HepG2 (cell line): ENCODE measurements around the gene TRIM27. TPM values are rescaled to one million over a fixed set of nuclear protein-coding genes. Genes with fewer than 3 reads are reported as not detected.

Experiments used
- DMAP1 ChIP-seq: IDR thresholded peaks from 2 replicates; pipeline ENCODE4 v1.6.1; 2016
- ELK4 ChIP-seq: sonication (generic); formaldehyde crosslinking; IDR thresholded peaks from 2 replicates; pipeline ENCODE4 v1.9.0; 2021; ENCODE audit warnings: missing genetic modification reagents, borderline replicate concordance
- GATAD1 ChIP-seq: IDR thresholded peaks from 2 replicates; pipeline ENCODE4 v1.6.1; 2016; ENCODE audit warnings: missing genetic modification reagents, missing compliant biosample characterization
- HMGXB3 ChIP-seq: sonication (generic); formaldehyde crosslinking; IDR thresholded peaks from 2 replicates; pipeline ENCODE4 v1.4.0; 2020; ENCODE audit warnings: missing genetic modification reagents, borderline replicate concordance
- HOXA7 ChIP-seq: sonication (generic); formaldehyde crosslinking; IDR thresholded peaks from 2 replicates; pipeline ENCODE4 v1.8.1; 2022; ENCODE audit warnings: mild to moderate bottlenecking, missing genetic modification reagents, moderate library complexity
- KDM6A ChIP-seq: IDR thresholded peaks from 2 replicates; pipeline ENCODE4 v1.6.1; 2016; ENCODE audit warnings: low read depth
- MLLT10 ChIP-seq: sonication (generic); formaldehyde crosslinking; IDR thresholded peaks from 2 replicates; pipeline ENCODE4 v1.4.0; 2020; ENCODE audit warnings: missing genetic modification reagents
- NFE2L1 ChIP-seq: sonication (generic); formaldehyde crosslinking; IDR thresholded peaks from 2 replicates; pipeline ENCODE4 v1.4.0; 2020; ENCODE audit warnings: missing genetic modification reagents, mild to moderate bottlenecking, borderline replicate concordance
- NFYB ChIP-seq: sonication (generic); formaldehyde crosslinking; IDR thresholded peaks from 2 replicates; pipeline ENCODE4 v1.4.0; 2020; ENCODE audit warnings: missing genetic modification reagents
- RFXANK ChIP-seq: IDR thresholded peaks from 2 replicates; pipeline ENCODE4 v1.6.1; 2016
- SALL2 ChIP-seq: sonication (generic); formaldehyde crosslinking; IDR thresholded peaks from 2 replicates; pipeline ENCODE4 v1.8.1; 2023; ENCODE audit warnings: mild to moderate bottlenecking, missing genetic modification reagents, inconsistent platforms
- SNAPC2 ChIP-seq: sonication (generic); formaldehyde crosslinking; IDR thresholded peaks from 2 replicates; pipeline ENCODE4 v1.8.1; 2022; ENCODE audit warnings: mild to moderate bottlenecking, missing genetic modification reagents
- TAF1 ChIP-seq: sonication (generic); formaldehyde crosslinking; IDR thresholded peaks from 2 replicates; pipeline ENCODE4 v1.4.0; 2020; ENCODE audit warnings: missing genetic modification reagents
- ZNF260 ChIP-seq: sonication (generic); formaldehyde crosslinking; IDR thresholded peaks from 2 replicates; pipeline ENCODE4 v1.4.0; 2020; ENCODE audit warnings: missing genetic modification reagents, low read depth, mild to moderate bottlenecking, borderline replicate concordance
- ZNF563 ChIP-seq: sonication (generic); formaldehyde crosslinking; IDR thresholded peaks from 2 replicates; pipeline ENCODE4 v1.8.0; 2022; ENCODE audit warnings: mild to moderate bottlenecking, moderate library complexity, missing genetic modification reagents
- ZNF597 ChIP-seq: sonication (generic); formaldehyde crosslinking; IDR thresholded peaks from 2 replicates; pipeline ENCODE4 v1.5.0; 2020; ENCODE audit warnings: missing genetic modification reagents
- ZNF646 ChIP-seq: sonication (generic); formaldehyde crosslinking; IDR thresholded peaks from 2 replicates; pipeline ENCODE4 v1.9.0; 2021; ENCODE audit warnings: mild to moderate bottlenecking, missing genetic modification reagents
- polyA plus RNA-seq, 8 experiments: library from polyadenylated mRNA; depleted of rRNA in 3 of 8; stranded (reverse) in 7 of 8; unstranded in 1 of 8; fragments of >200 nt; fragmentation: Illumina TruSeq in 4 of 8; extraction: Trizol in 4 of 8; gene quantifications; 2 replicates each; pipeline versions ENCODE4 v1.2.1 to v1.2.3, GENCODE V29; 2011 to 2016; ENCODE audit warnings: low read depth in 4 of 8, missing spikeins in 1 of 8, mixed read lengths in 1 of 8; ENCODE audit not compliant: insufficient read depth in 1 of 8
- total RNA-seq, 5 experiments: library from RNA; depleted of rRNA; stranded (reverse); fragments of >200 nt; fragmentation: Illumina TruSeq; extraction: Trizol; gene quantifications; 2 replicates each; pipeline ENCODE4 v1.2.3, GENCODE V29; 2016; ENCODE audit warnings: low read depth in 1 of 5

TRIM27 gene
- total and polyA plus RNA-seq, 2 of the 13 experiments (the other 11 are each of a cell fraction or from before 2014, with no cell fraction given): 88.6 to 112 TPM

- TF ChIP-seq ZNF646 (CRISPR knock-in tag) (no peak), HOXA7 (no peak), KDM6A (CRISPR knock-in tag) (no peak), NFE2L1 (no peak), GATAD1 (CRISPR knock-in tag) (no peak), DMAP1 (CRISPR knock-in tag) (peak; percentile 49; the same call in 1 of the 2 replicates), HMGXB3 (CRISPR knock-in tag) (peak; percentile 73; the same call in 1 of the 2 replicates), NFYB (CRISPR knock-in tag) (no peak; the same call in 1 of the 2 replicates), MLLT10 (CRISPR knock-in tag) (no peak), ZNF563 (no peak), ZNF597 (CRISPR knock-in tag) (no peak), ELK4 (CRISPR knock-in tag) (no peak), SNAPC2 (no peak; the same call in 1 of the 2 replicates), TAF1 (no peak), RFXANK (CRISPR knock-in tag) (0 out of 2 replicates have a peak, but pooled peaks have one; percentile 40), SALL2 (peak; percentile 46; the same call in 1 of the 2 replicates), ZNF260 (CRISPR knock-in tag) (no peak)
Observed at GRCh38 chr6:28940858-28941683, 17.3 kb upstream of the TRIM27 start (continued).
